HEK293T (cell line): Measurements from ENCODE around the gene SPATA32.
"Not testable (repeated sequence)": the region's sequence is repeated elsewhere in the genome, so short reads cannot be mapped to it uniquely, and the experiment has no call there.

ENCODE experiments used
- CTCF ChIA-PET: fragments of 350-600 bp; formaldehyde crosslinking; extraction: SDS; loops from one replicate; lab custom pipeline; 2021; ENCODE audit warnings: antibody characterized with exemption, inconsistent platforms; lab: Yijun Ruan, JAX
- POLR2A ChIA-PET: fragments of 350-600 bp; formaldehyde crosslinking; extraction: SDS; loops from one replicate; lab custom pipeline; 2020; ENCODE audit warnings: antibody characterized with exemption, inconsistent platforms; lab: Yijun Ruan, JAX
- DNase-seq: peaks from one replicate; pipeline ENCODE4 v3.0.0; 2012; ENCODE audit warnings: mixed read lengths; ENCODE audit errors: extremely low spot score
- ARNT ChIP-seq: fragments of 450-650 bp; IDR thresholded peaks from 2 replicates; pipeline ENCODE4 v1.6.1; 2017; ENCODE audit warnings: mild to moderate bottlenecking
- BHLHE40 ChIP-seq: fragments of 450-650 bp; IDR thresholded peaks from 2 replicates; pipeline ENCODE4 v1.6.1; 2016; ENCODE audit warnings: mild to moderate bottlenecking, moderate library complexity, borderline replicate concordance
- CTBP1 ChIP-seq: fragments of 450-650 bp; IDR thresholded peaks from 2 replicates; pipeline ENCODE4 v1.6.1; 2016; ENCODE audit warnings: borderline replicate concordance
- ELF4 ChIP-seq: fragments of 450-650 bp; IDR thresholded peaks from 2 replicates; pipeline ENCODE4 v1.6.1; 2017; ENCODE audit warnings: antibody characterized with exemption
- FOXA1 ChIP-seq: fragments of 450-650 bp; IDR thresholded peaks from 2 replicates; pipeline ENCODE4 v1.6.1; 2016; ENCODE audit warnings: mild to moderate bottlenecking
- FOXK2 ChIP-seq: fragments of 450-650 bp; IDR thresholded peaks from 2 replicates; pipeline ENCODE4 v1.6.1; 2016; ENCODE audit warnings: mild to moderate bottlenecking
- FOXM1 ChIP-seq: fragments of 450-650 bp; IDR thresholded peaks from 2 replicates; pipeline ENCODE4 v1.6.1; 2017; ENCODE audit warnings: mild to moderate bottlenecking, borderline replicate concordance
- HDGF ChIP-seq: fragments of 450-650 bp; IDR thresholded peaks from 2 replicates; pipeline ENCODE4 v1.6.1; 2017; ENCODE audit warnings: antibody characterized with exemption, borderline replicate concordance
- L3MBTL2 ChIP-seq: fragments of 450-650 bp; conservative IDR thresholded peaks from 2 replicates; pipeline ENCODE4 v1.6.1; 2016; ENCODE audit warnings: mild to moderate bottlenecking
- LEF1 ChIP-seq: fragments of 450-650 bp; IDR thresholded peaks from 2 replicates; pipeline ENCODE4 v1.6.1; 2017; ENCODE audit warnings: mild to moderate bottlenecking, borderline replicate concordance
- NFRKB ChIP-seq: fragments of 450-650 bp; IDR thresholded peaks from 2 replicates; pipeline ENCODE4 v1.6.1; 2016; ENCODE audit warnings: mild to moderate bottlenecking, moderate library complexity
- PKNOX1 ChIP-seq: fragments of 450-650 bp; IDR thresholded peaks from 2 replicates; pipeline ENCODE4 v1.6.1; 2016
- SP1 ChIP-seq: fragments of 450-650 bp; IDR thresholded peaks from 2 replicates; pipeline ENCODE4 v1.6.1; 2017
- SUZ12 ChIP-seq: fragments of 450-650 bp; IDR thresholded peaks from 2 replicates; pipeline ENCODE4 v1.6.1; 2016; ENCODE audit warnings: mild to moderate bottlenecking
- TARDBP ChIP-seq: fragments of 450-650 bp; IDR thresholded peaks from 2 replicates; pipeline ENCODE4 v1.6.1; 2016
- ZNF384 ChIP-seq: fragments of 450-650 bp; IDR thresholded peaks from 2 replicates; pipeline ENCODE4 v1.6.1; 2016

The SPATA32 gene

GRCh38 chr17:45257115-45257514, 4.8 kb downstream of the SPATA32 start:
- POLR2A ChIA-PET = no interaction called here
- CTCF ChIA-PET = interaction anchor here (1.3 kb wide), 1 partner anchor 21 kb away, joined by 6 read pairs; no protein-coding TSS in a partner anchor
- no peak for TF ChIP-seq ZNF384
- TF ChIP-seq FOXM1 = no peak
- TF ChIP-seq ELF4 = no peak
- no peak for TF ChIP-seq CTBP1
- no peak for TF ChIP-seq FOXK2
- no peak for TF ChIP-seq BHLHE40
- no peak for TF ChIP-seq LEF1
- TF ChIP-seq L3MBTL2 = no peak
- TF ChIP-seq ARNT = no peak
- TF ChIP-seq TARDBP = no peak
- TF ChIP-seq NFRKB = no peak
- DNase-seq = no peak

- DNase-seq = no peak
- ChIA-PET CTCF (interaction anchor here (0.6 to 1.5 kb wide), 5 partner anchors 11 to 121 kb away, joined by 3 to 6 read pairs (median 3); partner anchors contain the start of gene ACBD4), POLR2A (no interaction called here)
- TF ChIP-seq L3MBTL2 (no peak), HDGF (no peak), TARDBP (no peak), SP1 (no peak), LEF1 (no peak), BHLHE40 (no peak), FOXM1 (no peak), FOXA1 (no peak), ELF4 (no peak), NFRKB (no peak), SUZ12 (no peak), FOXK2 (no peak), ARNT (no peak), ZNF384 (no peak), CTBP1 (no peak)
Measured at GRCh38 chr17:45256114-45256966, 5.6 kb downstream of the SPATA32 start.

GRCh38 chr17:45255358-45255757, 6.5 kb downstream of the SPATA32 start:
- DNase-seq = no peak
- POLR2A ChIA-PET = interaction anchor here (0.5 to 1.0 kb wide), 3 partner anchors 9 to 204 kb away, joined by 3 to 4 read pairs (median 3); no protein-coding TSS in a partner anchor
- CTCF ChIA-PET = interaction anchor here (0.6 to 1.5 kb wide), 5 partner anchors 10 to 120 kb away, joined by 3 to 6 read pairs (median 4); partner anchors contain the start of gene ACBD4
- no peak for TF ChIP-seq NFRKB
- TF ChIP-seq FOXK2 = no peak
- no peak for TF ChIP-seq ELF4
- no peak for TF ChIP-seq BHLHE40
- TF ChIP-seq TARDBP = no peak
- no peak for TF ChIP-seq FOXM1
- no peak for TF ChIP-seq HDGF
- TF ChIP-seq PKNOX1 = no peak
- no peak for TF ChIP-seq ZNF384
- TF ChIP-seq SP1 = no peak
- TF ChIP-seq ARNT = no peak
- TF ChIP-seq CTBP1 = no peak
- no peak for TF ChIP-seq SUZ12
- no peak for TF ChIP-seq FOXA1
- TF ChIP-seq L3MBTL2 = no peak
- TF ChIP-seq LEF1 = no peak

- ChIA-PET CTCF (interaction anchor here (0.6 to 0.8 kb wide), 2 partner anchors 16 to 618 kb away, joined by 3 read pairs; no protein-coding TSS in a partner anchor), POLR2A (no interaction called here)
- TF ChIP-seq TARDBP (no peak), ARNT (no peak)
- no peak for DNase-seq
Measured at GRCh38 chr17:45253879-45254278, 8.0 kb downstream of the SPATA32 start.

GRCh38 chr17:45253237-45253636, 8.7 kb downstream of the SPATA32 start:
- CTCF ChIA-PET = interaction anchor here (0.7 kb wide), 1 partner anchor 34 kb away, joined by 3 read pairs; no protein-coding TSS in a partner anchor
- POLR2A ChIA-PET, DNase-seq: not testable (repeated sequence)

GRCh38 chr17:45251931-45252330, 10.0 kb downstream of the SPATA32 start:
- DNase-seq = no peak
- ChIA-PET CTCF (interaction anchor here (0.7 kb wide), 1 partner anchor 583 kb away, joined by 3 read pairs; no protein-coding TSS in a partner anchor), POLR2A (no interaction called here)
- no peak for TF ChIP-seq SP1

GRCh38 chr17:45248132-45248957, 13.5 kb downstream of the SPATA32 start:
- TF ChIP-seq TARDBP (no peak), PKNOX1 (no peak), L3MBTL2 (no peak), SP1 (no peak)
- ChIA-PET POLR2A (interaction anchor here (0.6 to 2.5 kb wide), 6 partner anchors 12 to 675 kb away, joined by 3 to 13 read pairs (median 3); partner anchors contain the start of gene FMNL1), CTCF (interaction anchor here (1.0 to 3.5 kb wide), 2 partner anchors 10 to 13 kb away, joined by 3 to 15 read pairs; no protein-coding TSS in a partner anchor)
- peak; percentile 42 for DNase-seq
